GM12891 (cell line): Measurements from ENCODE around the gene CCN5.

Experiments used
- PAX5 ChIP-seq: IDR thresholded peaks from 2 replicates; pipeline ENCODE4 v1.6.1; 2011; ENCODE audit warnings: low read length, moderate library complexity, mild to moderate bottlenecking; ENCODE audit not compliant: insufficient read depth, severe bottlenecking
- POLR2A ChIP-seq: IDR thresholded peaks from 2 replicates; pipeline ENCODE4 v1.6.1; 2011; ENCODE audit warnings: low read depth, low read length, control low read depth
- POLR2AphosphoS5 ChIP-seq: IDR thresholded peaks from 2 replicates; pipeline ENCODE4 v1.6.1; 2011; ENCODE audit warnings: low read depth, low read length, control low read depth
- SPI1 ChIP-seq: IDR thresholded peaks from 2 replicates; pipeline ENCODE4 v1.6.1; 2011; ENCODE audit warnings: low read depth, low read length, control low read depth

GRCh38 chr20:44776980-44777379 is 61.8 kb downstream of the CCN5 start:
- TF ChIP-seq POLR2A (no peak), POLR2AphosphoS5 (no peak), PAX5 (no peak), SPI1 (no peak)
